Neural cell (in vitro differentiated cells): ENCODE results near the gene TIPARP.

Source experiments
- EP300 ChIP-seq: fragments of 450-650 bp; conservative IDR thresholded peaks from 2 replicates; pipeline ENCODE4 v1.6.1; 2014; ENCODE audit warnings: antibody characterized with exemption, mild to moderate bottlenecking, moderate library complexity; ENCODE audit not compliant: poor library complexity, severe bottlenecking
- EZH2 ChIP-seq: fragments of 200-600, 300-800 bp; shearing (Covaris generic), sonication (generic); IDR thresholded peaks from 2 replicates; pipeline ENCODE4 v1.6.1; 2014; ENCODE audit warnings: antibody characterized with exemption, low read length, borderline replicate concordance, mild to moderate bottlenecking; ENCODE audit not compliant: insufficient read depth, poor library complexity, severe bottlenecking
- POLR2AphosphoS5 ChIP-seq: IDR thresholded peaks from 2 replicates; pipeline ENCODE4 v1.6.1; 2012
- RAD21 ChIP-seq: fragments of 450-650 bp; conservative IDR thresholded peaks from 2 replicates; pipeline ENCODE4 v1.6.1; 2014; ENCODE audit warnings: antibody characterized with exemption, mild to moderate bottlenecking, moderate library complexity
- TAF1 ChIP-seq: IDR thresholded peaks from 2 replicates; pipeline ENCODE4 v1.6.1; 2012; ENCODE audit warnings: low read depth
- TF ChIP-seq, protein P1 (sequence below): fragments of 450-650 bp; IDR thresholded peaks from 2 replicates; pipeline ENCODE4 v1.5.1; 2014; ENCODE audit warnings: antibody characterized with exemption, mild to moderate bottlenecking, moderate library complexity; ENCODE audit not compliant: poor library complexity, severe bottlenecking
- TF ChIP-seq, protein P2 (sequence below): IDR thresholded peaks from 2 replicates; pipeline ENCODE4 v1.6.1; 2012; ENCODE audit warnings: borderline replicate concordance

DNA sequence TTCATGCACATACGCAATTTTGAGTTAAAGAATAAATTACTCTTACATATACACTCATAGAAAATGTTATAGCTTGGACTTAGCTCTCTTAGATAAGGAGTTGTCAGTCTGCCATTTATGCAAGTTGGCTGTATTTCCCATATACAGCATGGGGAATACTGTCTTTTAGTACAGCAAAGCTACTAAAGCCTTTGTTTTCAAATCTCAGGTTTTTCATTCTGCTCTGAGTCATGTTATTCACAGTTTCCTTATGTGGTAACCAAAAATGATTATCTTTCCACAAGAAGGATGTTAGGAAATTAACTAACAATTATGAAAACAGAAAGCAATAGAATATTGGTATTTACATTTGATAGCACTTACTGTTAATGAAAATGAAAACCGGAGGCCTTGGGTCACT is 4.3 kb upstream of the TIPARP start:
- TF ChIP-seq, protein P1, sequence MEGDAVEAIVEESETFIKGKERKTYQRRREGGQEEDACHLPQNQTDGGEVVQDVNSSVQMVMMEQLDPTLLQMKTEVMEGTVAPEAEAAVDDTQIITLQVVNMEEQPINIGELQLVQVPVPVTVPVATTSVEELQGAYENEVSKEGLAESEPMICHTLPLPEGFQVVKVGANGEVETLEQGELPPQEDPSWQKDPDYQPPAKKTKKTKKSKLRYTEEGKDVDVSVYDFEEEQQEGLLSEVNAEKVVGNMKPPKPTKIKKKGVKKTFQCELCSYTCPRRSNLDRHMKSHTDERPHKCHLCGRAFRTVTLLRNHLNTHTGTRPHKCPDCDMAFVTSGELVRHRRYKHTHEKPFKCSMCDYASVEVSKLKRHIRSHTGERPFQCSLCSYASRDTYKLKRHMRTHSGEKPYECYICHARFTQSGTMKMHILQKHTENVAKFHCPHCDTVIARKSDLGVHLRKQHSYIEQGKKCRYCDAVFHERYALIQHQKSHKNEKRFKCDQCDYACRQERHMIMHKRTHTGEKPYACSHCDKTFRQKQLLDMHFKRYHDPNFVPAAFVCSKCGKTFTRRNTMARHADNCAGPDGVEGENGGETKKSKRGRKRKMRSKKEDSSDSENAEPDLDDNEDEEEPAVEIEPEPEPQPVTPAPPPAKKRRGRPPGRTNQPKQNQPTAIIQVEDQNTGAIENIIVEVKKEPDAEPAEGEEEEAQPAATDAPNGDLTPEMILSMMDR: no peak
- TF ChIP-seq, protein P2, sequence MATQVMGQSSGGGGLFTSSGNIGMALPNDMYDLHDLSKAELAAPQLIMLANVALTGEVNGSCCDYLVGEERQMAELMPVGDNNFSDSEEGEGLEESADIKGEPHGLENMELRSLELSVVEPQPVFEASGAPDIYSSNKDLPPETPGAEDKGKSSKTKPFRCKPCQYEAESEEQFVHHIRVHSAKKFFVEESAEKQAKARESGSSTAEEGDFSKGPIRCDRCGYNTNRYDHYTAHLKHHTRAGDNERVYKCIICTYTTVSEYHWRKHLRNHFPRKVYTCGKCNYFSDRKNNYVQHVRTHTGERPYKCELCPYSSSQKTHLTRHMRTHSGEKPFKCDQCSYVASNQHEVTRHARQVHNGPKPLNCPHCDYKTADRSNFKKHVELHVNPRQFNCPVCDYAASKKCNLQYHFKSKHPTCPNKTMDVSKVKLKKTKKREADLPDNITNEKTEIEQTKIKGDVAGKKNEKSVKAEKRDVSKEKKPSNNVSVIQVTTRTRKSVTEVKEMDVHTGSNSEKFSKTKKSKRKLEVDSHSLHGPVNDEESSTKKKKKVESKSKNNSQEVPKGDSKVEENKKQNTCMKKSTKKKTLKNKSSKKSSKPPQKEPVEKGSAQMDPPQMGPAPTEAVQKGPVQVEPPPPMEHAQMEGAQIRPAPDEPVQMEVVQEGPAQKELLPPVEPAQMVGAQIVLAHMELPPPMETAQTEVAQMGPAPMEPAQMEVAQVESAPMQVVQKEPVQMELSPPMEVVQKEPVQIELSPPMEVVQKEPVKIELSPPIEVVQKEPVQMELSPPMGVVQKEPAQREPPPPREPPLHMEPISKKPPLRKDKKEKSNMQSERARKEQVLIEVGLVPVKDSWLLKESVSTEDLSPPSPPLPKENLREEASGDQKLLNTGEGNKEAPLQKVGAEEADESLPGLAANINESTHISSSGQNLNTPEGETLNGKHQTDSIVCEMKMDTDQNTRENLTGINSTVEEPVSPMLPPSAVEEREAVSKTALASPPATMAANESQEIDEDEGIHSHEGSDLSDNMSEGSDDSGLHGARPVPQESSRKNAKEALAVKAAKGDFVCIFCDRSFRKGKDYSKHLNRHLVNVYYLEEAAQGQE: no peak
- TF ChIP-seq RAD21: no peak
- no peak for TF ChIP-seq EZH2
- no peak for TF ChIP-seq POLR2AphosphoS5
- TF ChIP-seq EP300: no peak
- no peak for TF ChIP-seq TAF1
